ENCODE data around the gene PBXIP1.

PBXIP1 gene

DNA sequence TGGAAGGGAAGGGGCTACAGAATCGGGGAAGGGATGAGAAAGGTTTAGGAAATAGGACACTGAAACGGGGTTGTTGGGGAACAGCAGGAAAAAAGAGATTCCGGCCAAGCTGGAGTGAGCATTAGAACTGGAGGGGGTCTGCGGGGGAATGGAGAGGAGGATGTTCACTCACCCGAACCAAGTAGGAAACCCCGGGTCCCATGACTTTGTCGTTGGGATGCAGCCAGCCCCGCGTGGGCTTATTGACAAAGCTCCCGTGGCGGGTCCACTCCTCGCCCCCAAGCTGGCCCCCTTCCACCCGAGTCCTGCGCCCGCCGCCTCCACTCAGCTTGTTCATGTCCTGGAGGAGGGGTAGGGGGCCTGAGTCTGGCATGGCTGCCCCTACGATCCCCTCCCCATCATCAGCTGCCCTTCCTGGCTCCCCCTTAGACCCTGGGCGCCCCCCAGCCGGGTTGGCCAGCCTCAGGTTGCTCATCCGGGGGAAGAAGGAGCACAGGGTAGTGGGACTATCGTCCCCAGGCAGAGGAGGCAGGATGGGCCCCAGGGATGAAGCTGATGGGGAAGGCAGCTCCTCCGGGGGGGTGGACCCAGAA is 14.1 kb upstream of the PBXIP1 start:
- TF ChIP-seq FOXP2 (optimal IDR thresholded peaks at IDR 0.05; ENCODE audit: borderline replicate concordance, extremely low read depth, extremely low read length, insufficient read depth) (no peak), TAF1 (IDR thresholded peaks at IDR 0.05; ENCODE audit: borderline replicate concordance, insufficient read depth, low read length) (no peak)

DNA sequence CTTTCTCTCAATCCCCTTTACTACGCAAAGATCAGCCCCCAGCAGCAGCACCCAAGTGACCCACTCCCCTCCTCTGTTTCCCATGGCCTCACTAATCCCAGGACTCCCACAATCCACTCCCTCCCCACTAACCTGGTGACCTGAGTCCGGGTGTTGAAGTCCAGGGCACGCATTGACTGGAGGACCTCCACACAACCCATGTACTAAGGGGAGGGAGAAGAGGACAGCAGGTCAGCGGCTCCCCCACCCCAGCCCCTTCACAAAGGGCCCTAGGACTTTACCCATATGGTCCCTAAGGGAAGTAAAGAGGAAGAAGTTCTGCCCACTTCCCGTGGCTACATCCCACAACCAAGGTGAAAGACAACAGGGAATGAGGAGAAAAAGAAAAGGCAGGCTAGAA is 13.3 kb upstream of the PBXIP1 start:
- TF ChIP-seq POLR2AphosphoS5 (IDR thresholded peaks at IDR 0.05; ENCODE audit: low read depth, low read length) (no peak), FOXP2 (optimal IDR thresholded peaks at IDR 0.05; ENCODE audit: borderline replicate concordance, extremely low read depth, extremely low read length, insufficient read depth) (no peak), SIN3A (IDR thresholded peaks at IDR 0.05; ENCODE audit: borderline replicate concordance, insufficient read depth, low read length) (no peak), TAF1 (IDR thresholded peaks at IDR 0.05; ENCODE audit: borderline replicate concordance, insufficient read depth, low read length) (no peak)
- TF ChIP-seq, protein P1, sequence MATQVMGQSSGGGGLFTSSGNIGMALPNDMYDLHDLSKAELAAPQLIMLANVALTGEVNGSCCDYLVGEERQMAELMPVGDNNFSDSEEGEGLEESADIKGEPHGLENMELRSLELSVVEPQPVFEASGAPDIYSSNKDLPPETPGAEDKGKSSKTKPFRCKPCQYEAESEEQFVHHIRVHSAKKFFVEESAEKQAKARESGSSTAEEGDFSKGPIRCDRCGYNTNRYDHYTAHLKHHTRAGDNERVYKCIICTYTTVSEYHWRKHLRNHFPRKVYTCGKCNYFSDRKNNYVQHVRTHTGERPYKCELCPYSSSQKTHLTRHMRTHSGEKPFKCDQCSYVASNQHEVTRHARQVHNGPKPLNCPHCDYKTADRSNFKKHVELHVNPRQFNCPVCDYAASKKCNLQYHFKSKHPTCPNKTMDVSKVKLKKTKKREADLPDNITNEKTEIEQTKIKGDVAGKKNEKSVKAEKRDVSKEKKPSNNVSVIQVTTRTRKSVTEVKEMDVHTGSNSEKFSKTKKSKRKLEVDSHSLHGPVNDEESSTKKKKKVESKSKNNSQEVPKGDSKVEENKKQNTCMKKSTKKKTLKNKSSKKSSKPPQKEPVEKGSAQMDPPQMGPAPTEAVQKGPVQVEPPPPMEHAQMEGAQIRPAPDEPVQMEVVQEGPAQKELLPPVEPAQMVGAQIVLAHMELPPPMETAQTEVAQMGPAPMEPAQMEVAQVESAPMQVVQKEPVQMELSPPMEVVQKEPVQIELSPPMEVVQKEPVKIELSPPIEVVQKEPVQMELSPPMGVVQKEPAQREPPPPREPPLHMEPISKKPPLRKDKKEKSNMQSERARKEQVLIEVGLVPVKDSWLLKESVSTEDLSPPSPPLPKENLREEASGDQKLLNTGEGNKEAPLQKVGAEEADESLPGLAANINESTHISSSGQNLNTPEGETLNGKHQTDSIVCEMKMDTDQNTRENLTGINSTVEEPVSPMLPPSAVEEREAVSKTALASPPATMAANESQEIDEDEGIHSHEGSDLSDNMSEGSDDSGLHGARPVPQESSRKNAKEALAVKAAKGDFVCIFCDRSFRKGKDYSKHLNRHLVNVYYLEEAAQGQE (IDR thresholded peaks at IDR 0.05; ENCODE audit: insufficient read depth in 1 of 2, low read depth in 2 of 2, low read length in 2 of 2), result no peak

DNA sequence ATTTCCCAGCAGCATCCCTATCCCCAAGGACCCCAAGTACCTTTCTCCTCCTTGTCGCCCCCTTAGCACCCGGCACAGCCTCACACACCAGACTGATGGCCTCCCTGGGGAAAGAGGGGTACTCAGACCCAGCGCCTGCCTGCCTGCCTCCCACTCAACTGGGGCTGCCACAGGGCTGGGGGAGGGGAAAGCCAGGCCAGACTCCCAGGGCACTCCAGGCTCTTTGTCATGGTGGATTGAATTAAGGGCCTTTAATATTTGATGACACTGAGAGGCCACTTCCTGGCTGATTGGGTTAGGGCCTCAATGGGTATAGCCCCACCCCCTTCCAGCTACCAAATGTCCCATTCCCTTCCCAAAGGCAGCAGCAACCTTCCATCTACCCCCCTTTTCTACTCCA is 12.8 kb upstream of the PBXIP1 start:
- TF ChIP-seq POLR2AphosphoS5 (IDR thresholded peaks at IDR 0.05; ENCODE audit: low read depth, low read length) (no peak), TAF1 (IDR thresholded peaks at IDR 0.05; ENCODE audit: borderline replicate concordance, insufficient read depth, low read length) (0 out of 2 replicates have a peak, but pooled peaks have one; percentile 21)

DNA sequence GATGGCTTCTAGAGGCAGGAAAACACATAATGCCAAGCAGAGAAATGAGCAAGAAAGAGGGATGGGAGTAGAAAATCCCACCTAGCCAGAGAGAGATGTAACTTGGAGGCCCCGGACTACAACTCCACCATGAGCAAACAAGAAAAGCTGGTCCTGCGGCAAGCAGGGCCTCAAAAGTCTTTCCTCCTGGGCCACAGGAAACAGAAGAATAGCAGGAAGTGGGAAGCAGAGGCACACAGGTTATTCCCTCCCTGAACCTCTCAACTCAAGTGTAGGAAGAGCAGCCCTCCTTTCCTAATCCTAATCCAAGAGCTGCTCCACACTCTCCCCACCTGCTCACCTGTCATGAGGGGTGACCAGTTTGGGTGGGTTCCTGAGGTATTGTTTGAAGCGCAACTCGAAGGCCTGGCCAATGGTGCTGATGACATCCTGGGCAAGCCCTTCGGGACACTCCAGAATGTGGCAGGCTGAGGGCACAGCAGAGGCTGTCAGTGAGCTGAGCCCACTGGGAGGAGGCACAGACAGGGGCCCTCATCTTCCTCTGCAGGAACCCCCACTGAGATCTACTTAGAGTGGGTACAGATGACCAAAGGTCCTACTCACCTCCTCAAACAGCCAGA is 11.5 kb upstream of the PBXIP1 start:
- TF ChIP-seq SIN3A (IDR thresholded peaks at IDR 0.05; ENCODE audit: borderline replicate concordance, insufficient read depth, low read length), result no peak
- TF ChIP-seq POLR2AphosphoS5 (IDR thresholded peaks at IDR 0.05; ENCODE audit: low read depth, low read length), result 0 out of 2 replicates have a peak, but pooled peaks have one; percentile 34

DNA sequence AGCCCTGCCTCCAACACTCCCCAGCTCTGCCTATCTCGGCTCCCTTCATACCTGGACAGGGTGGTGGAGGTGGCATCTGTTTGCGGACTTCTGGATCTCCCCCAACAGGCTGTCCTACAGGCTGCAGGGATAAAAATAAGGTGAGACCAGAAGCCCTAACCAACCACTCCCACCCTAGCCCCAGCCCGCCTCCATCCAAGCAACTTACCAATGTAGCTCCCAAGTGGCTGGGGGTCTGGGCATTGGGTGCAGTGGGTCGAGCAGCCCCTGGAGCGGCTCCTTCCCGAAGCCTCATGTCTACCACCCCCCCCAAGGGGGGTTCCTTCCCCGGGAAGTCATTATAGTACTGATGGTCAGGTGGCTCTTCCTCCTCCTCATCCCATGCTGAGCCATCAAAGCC is 10.2 kb upstream of the PBXIP1 start:
- TF ChIP-seq, protein P1 (IDR thresholded peaks at IDR 0.05; ENCODE audit: insufficient read depth in 1 of 2, low read depth in 2 of 2, low read length in 2 of 2), result no peak
- no peak for TF ChIP-seq POLR2AphosphoS5 (IDR thresholded peaks at IDR 0.05; ENCODE audit: low read depth, low read length)
- TF ChIP-seq SIN3A (IDR thresholded peaks at IDR 0.05; ENCODE audit: borderline replicate concordance, insufficient read depth, low read length), result no peak
- no peak for TF ChIP-seq TAF1 (IDR thresholded peaks at IDR 0.05; ENCODE audit: borderline replicate concordance, insufficient read depth, low read length)
- TF ChIP-seq FOXP2 (optimal IDR thresholded peaks at IDR 0.05; ENCODE audit: borderline replicate concordance, extremely low read depth, extremely low read length, insufficient read depth), result no peak

DNA sequence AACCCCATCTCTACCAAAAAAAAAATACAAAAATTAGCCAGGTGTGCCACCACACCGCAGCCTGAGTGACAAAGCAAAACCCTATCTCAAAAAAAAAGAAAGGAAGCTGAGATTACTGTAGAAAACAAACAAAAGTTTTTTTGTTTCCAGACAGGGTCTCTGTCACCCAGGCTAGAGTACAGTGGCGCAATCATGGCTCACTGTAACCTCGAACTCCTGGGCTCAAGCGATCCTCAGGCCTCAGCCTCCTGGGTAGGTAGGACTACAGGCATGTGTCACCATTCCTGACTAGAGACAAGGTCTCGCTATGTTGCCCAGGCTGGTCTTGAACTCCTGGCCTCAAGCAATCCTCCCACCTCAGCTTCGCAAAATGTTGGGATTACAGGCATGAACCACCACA is 8.5 kb upstream of the PBXIP1 start:
- TF ChIP-seq TAF1 (IDR thresholded peaks at IDR 0.05; ENCODE audit: borderline replicate concordance, insufficient read depth, low read length) (no peak), FOXP2 (optimal IDR thresholded peaks at IDR 0.05; ENCODE audit: borderline replicate concordance, extremely low read depth, extremely low read length, insufficient read depth) (no peak), SIN3A (IDR thresholded peaks at IDR 0.05; ENCODE audit: borderline replicate concordance, insufficient read depth, low read length) (no peak), POLR2AphosphoS5 (IDR thresholded peaks at IDR 0.05; ENCODE audit: low read depth, low read length) (no peak)
- TF ChIP-seq, protein P1 (IDR thresholded peaks at IDR 0.05; ENCODE audit: insufficient read depth in 1 of 2, low read depth in 2 of 2, low read length in 2 of 2), result no peak
